H4 (cell line): ENCODE results near the gene LIME1. TPM values are rescaled to one million over a fixed set of nuclear protein-coding genes. Genes with fewer than 3 reads are reported as not detected.
"Not testable (repeated sequence)": the region's sequence is repeated elsewhere in the genome, so short reads cannot be mapped to it uniquely, and the experiment has no call there.

Source experiments
- DNase-seq: peaks from one replicate; pipeline ENCODE4 v3.0.0-alpha.2; 2015; ENCODE audit warnings: low spot score
- total RNA-seq: library from RNA; depleted of rRNA; stranded (reverse); fragments of >200 nt; shearing (Covaris generic); gene quantifications from 2 replicates; pipeline ENCODE4 v1.2.3, GENCODE V29; 2014

The LIME1 gene
- total RNA-seq, 1 experiment from 2014 or later = 0.68 TPM

DNA sequence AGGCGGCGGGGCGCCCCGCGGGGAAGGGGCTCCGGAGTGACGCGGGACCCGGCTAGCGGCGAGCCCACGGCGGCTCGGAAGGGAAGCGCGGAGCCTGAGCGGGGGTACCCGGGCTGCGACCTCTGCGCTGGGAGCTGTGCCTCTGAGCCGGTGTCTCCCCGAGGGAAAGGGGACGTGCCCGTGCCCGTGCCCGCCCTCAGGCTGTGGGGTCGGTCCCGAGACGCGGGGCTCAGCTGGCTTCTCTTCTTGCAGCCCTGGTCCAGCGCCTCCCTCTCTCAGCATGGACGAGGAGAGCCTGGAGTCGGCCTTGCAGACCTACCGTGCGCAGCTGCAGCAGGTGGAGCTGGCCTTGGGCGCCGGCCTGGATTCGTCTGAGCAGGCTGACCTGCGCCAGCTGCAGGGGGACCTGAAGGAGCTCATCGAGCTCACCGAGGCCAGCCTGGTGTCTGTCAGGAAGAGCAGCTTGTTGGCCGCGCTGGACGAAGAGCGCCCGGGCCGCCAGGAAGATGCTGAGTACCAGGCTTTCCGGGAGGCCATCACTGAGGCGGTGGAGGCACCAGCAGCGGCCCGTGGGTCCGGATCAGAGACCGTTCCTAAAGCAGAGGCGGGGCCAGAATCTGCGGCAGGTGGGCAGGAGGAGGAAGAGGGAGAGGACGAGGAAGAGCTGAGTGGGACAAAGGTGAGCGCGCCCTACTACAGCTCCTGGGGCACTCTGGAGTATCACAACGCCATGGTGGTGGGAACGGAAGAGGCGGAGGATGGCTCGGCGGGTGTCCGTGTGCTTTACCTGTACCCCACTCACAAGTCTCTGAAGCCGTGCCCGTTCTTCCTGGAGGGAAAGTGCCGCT is 27.9 kb upstream of the LIME1 start:
- DNase-seq = no peak

DNA sequence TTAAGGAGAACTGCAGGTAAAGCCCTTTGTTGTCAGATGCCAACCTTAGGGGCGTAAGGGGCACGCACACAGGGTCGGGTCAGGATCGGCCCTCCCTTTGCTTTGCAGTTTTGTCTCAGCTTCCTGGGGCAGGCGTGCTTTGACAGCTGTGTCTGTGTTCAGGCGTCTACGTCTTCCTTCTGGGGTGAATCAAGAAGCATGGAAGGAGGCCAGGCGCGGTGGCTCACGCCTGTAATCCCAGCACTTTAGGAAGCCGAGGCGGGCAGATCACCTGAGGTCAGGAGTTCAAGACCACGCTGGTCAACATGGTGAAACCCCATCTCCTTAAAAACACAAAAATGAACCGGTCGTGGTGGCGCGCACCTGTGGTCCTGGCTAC is 27.3 kb upstream of the LIME1 start:
- no peak for DNase-seq

DNA sequence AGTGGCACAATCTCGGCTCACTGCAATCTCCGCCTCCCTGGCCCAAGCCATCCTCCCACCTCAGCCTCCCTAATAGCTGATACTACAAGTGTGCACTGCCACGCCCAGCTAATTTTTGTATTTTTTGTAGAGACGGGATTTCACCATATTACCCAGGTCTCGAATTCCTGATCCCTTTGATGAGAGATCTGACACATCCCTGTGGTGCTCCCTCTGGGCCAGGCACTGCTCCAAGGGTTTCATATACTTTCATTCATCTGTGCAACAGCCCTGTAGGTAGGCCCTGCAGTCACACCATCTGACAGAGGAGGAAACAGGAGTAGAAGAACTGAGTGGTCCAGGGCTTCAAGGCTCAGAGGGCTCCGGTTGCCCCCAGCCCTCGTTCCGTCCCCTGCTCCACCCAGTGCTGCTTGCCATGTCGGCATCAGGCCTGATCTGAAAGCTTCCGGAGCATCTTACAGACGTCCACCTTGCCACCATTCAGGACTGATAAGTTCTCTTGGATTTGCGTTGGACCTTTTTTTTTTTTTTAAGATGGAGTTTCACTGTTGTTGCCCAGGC is 25.3 kb upstream of the LIME1 start:
- DNase-seq = no peak

DNA sequence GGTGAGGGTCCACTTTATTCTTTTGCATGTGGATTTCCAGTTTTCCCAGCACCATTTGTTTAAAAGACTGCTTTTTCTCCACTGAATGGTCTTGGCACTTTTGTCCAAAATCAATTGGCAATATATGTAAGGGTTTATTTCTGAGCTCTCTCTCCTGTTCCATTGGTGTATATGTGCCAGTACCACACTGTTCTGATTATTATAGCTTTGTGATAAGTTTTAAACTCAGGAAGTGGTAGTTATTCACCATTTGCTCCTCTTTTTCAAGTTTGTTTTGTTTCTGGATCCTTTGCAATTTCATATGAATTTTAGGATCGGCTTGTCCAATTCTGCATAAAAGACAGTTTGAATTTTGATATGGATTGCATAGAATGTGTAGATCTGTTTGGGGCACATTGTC is 24.3 kb upstream of the LIME1 start:
- DNase-seq = no peak

DNA sequence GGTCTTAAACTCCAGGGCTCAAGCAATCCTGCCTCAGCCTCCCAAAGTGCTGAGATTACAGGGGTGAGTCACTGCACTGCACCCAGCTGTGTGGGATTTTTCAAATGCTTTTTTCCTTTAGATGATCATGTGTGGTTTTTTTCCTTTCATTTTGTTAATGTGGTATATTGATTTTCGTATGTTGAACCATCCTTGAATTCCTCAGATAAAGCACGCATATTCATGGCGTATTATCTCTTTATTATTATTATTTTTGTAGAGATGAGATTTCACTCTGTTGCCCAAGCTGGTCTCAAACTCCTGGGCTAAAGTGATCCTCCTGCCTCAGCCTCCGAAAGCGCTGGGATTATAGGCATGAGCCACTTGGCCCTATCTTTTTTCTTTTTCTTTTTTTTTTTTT is 21.6 kb upstream of the LIME1 start:
- DNase-seq = no peak

DNA sequence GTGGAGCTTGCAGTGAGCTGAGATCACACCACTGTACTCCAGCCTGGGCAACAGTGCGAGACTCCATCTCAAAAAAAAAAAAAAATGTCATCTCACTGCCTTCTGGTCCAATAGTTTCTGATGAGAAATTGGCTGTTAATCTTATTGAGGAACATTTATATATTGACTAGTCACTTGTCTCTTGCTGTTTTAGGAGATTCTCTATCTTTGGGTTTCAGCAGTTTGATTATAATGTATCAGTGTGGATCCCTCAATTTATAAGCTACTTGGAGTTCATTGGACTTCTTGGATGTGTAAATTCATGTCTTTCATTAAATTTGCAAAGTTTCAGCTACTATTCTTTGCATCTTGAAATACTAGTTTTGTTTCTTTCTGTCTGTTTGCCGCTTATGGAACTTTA is 17.5 kb upstream of the LIME1 start:
- DNase-seq = no peak

DNA sequence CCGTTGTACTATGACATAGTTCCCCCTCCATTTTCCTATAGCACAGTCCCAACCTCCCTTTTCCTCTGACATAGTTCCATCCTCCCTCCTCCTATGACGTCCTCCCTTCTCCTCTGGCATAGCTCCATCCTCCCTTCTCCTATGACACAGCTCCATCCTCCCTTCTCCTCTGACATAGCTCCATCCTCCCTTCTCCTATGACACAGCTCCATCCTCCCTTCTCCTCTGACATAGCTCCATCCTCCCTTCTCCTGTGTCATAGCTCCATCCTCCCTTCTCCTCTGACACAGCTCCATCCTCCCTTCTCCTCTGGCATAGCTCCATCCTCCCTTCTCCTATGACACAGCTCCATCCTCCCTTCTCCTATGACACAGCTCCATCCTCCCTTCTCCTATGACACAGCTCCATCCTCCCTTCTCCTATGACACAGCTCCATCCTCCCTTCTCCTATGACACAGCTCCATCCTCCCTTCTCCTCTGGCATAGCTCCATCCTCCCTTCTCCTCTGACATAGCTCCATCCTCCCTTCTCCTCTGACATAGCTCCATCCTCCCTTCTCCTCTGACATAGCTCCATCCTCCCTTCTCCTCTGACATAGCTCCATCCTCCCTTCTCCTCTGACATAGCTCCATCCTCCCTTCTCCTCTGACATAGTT is 13.4 kb upstream of the LIME1 start:
- DNase-seq = not testable (repeated sequence)

DNA sequence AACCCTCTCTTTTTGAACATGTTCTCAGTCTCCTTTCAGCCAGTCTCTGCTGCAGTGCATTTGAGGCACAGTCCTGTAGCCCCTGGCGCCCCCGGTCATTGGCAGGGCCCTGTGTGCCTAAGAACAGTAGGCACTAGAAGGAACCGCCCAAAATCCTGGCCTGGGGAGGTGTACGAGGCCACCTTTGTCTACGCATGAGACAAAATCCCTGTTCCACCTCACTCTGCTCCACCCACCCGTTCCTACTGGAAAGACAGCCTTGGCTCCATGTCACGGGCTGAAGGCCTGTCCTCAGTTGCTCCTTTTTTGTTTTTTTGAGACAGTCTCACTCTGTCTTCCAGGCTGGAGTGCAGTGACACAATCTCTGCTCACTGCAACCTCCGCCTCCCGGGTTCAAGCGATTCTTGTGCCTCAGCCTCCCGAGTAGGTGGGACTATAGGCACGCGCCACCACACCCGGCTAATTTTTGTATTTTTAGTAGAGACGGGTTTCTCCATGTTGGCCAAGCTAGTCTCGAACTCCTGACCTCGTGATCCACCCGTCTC is 6.2 kb upstream of the LIME1 start:
- not testable (repeated sequence) for DNase-seq

DNA sequence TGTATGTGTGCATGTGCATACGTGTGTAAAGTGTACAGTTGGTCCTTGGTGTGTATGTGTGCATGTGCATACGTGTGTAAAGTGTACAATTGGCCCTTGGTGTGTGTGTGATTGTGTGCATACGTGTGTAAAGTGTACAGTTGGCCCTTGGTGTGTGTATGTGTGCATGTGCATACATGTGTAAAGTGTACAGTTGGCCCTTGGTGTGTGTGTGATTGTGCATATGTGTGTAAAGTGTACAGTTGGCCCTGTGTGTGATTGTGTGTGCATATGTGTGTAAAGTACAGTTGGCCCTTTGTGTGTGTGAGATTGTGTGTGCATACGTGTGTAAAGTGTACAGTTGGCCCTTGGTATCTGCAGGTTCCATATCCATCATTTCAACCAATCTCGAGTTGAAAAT is 5.1 kb upstream of the LIME1 start:
- no peak for DNase-seq

DNA sequence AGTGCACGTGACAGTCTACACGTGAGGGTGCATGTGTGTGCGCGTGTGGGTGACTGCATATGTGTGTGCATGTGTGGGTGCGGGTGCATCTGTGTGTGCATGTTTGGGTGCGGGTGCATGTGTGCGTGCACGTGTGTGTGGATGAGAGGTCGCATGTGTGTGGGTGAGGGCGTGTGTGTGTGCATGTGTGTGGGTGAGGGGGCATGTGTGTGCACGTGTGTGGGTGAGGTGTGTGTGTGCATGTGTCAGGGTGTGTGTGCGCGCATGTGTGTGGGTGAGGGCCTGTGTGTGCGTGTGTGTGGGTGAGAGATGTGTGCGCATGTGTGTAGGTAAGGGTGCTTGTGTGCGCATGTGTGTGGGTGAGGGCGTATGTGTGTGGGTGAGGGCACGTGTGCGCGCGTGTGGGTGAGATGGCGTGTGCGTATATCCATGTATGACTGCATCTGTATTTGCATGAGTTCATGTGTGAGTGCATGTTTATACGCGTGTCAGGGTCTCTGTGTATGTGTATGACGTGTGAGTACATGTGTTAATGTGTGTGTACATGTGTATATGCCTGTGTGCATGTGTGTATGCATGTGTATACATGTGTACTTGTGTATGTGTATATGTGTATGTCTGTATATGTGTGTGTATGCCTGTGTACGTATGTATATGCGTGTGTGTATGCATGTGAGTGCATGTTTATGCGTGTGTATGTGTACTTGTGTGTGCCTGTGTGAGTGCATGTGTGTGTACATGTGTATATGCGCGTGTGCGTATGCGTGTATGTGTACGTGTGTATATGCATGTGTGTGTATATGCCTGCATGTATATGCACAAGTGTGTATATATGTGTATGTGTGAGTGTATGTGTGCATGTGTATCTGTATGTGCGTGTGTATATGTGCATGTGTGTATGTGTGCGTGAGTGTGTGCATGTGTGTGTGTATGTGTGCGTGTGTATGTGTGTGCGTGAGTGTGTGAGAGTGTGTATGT is 4.1 kb upstream of the LIME1 start:
- no peak for DNase-seq

DNA sequence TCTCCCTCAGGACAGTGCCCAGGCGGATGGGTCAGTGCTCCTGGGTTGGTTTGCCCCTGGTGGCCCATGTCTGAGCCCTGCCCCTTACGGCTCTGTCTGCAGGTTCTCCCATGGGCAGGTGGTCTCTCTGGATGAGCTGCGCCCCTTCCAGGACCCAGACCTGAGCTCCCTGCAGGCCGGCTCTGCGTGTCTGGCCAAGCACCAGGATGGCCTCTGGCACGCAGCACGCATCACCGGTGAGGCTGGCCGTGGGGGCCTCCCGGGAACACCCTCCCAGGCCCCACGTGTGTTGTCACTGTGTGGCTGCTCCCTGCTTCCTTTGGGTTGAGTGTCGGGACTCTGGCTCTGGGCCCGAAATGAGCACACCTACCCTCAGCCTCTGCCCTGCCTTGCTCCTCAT is 3.3 kb upstream of the LIME1 start:
- no peak for DNase-seq

DNA sequence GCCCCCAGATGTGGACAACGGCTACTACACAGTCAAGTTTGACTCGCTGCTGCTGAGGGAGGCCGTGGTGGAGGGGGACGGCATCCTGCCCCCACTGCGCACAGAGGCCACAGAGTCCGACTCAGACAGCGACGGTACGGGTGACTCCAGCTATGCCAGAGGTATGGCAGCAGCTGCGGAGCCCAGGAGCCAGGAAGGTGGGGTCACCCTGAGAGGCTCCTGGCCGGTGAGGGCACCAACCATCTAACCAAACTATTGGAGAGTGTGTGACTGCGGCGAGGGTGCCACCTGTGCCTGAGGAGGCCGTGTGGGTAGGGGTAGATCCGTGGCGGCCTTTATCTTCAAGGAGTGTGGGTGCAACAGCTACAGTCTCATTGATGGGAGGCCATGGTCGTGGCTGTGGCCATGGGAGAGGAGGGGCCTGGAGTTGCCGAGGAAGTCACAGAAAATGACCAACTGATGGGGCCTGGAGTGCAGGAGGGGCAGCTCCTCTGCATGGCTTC is 2.8 kb upstream of the LIME1 start:
- no peak for DNase-seq

DNA sequence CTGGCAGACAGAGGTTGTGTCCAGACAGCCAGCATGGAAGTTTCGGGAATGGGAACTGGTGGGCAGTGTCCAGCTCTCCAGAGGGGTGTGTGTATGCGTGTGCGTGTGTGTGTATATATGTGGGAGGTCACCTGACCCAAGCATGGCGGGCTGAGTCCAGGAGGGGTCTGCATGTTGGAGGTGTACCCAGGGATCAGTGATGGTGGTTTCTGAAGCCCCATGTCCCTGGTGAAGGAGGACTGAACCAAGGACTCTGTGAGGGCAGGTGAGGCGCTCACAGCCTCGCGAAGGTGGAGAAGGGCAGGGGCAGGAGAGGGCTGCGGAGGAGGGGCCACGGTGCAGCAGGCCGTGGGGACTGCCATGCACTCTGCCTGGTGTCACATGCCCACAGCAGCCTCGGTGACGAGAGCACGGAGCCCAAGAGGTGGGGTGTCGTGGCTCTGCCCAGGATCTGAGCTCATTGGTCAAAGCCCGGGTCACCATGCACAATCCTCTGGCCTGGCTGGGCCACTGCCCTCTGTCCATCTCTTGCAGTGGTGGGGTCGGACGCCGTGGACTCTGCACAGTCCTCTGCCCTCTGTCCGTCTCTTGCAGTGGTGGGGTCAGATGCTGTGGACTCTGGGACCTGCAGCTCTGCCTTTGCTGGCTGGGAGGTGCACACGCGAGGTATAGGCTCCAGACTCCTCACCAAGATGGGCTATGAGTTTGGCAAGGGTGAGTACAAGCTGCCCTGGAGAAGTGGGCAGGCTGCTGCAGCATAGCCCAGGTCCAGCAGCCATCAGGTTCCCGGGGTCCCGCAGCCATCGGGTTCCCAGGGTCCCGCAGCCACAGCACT is 2.1 kb upstream of the LIME1 start:
- no peak for DNase-seq

DNA sequence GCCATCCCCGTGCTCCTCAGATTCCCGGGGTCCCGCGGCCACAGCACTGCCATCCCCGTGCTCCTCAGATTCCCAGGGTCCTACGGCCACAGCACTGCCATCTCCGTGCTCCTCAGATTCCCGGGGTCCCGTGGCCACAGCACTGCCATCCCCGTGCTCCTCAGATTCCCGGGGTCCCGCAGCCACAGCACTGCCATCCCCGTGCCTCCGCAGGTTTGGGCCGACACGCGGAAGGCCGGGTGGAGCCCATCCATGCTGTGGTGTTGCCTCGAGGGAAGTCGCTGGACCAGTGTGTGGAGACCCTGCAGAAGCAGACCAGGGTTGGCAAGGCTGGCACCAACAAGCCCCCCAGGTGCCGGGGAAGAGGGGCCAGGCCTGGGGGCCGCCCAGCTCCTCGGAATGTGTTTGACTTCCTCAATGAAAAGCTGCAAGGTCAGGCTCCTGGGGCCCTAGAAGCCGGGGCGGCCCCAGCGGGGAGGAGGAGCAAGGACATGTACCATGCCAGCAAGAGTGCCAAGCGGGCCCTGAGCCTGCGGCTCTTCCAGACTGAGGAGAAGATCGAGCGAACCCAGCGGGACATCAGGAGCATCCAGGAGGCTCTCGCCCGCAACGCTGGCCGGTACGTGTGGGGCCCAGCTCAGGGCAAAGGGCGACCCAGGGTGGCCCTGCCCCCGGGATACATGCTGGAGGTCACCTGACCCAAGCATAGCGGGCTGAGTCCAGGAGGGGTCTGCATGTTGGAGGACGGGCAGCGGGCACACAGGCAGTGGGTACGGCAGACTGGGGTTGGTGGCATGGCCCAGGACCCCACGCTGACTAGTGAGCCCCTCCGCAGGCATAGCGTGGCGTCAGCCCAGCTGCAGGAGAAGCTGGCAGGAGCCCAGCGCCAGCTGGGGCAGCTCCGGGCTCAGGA is 1.3 kb upstream of the LIME1 start:
- no peak for DNase-seq

DNA sequence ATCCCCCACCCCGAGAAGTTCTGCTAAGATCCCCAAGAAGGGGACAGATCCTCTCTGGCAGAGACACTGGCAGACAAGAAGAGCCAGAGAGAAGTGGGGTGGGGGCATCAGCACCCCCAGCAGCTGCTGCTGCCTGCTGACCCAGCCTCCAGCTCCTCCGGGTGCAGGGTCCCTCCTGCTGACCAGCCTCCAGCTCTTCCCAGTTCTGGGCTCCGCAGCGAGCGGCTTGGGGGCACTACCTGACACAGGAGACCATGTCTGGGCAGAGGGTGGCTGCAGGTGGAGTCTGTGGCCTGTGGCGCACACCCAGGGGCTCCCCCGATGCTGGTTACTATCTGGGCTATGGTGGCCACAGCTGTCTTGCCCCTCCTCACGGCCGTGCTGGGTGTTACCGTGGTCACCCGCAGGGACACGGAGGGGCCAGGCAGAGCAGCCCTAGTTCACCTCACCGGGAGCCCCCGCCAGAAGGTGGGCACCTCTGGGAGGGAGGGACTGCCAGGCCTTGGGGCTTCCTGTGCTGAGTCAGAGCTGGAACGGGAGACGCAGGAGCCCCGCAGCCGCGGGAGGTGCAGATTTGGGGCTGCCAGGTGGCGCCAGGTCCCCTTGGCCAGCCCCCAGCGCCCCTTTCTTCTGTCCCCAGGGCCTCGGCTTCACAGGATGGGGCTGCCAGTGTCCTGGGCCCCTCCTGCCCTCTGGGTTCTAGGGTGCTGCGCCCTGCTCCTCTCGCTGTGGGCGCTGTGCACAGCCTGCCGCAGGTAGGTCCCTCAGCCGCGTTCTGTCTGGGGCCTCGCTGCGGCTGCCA is 630 bp downstream of the LIME1 start:
- no peak for DNase-seq

DNA sequence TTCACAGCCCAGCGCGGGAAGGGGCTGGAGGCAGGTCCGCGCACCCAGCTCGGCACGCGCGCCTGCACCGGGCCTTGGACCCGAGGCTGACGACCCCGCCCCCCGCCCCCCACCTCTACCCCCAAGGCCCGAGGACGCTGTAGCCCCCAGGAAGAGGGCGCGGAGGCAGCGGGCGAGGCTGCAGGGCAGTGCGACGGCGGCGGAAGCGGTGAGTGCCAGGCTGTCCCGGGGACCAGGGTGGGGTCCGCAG is 1.2 kb downstream of the LIME1 start:
- DNase-seq = no peak

DNA sequence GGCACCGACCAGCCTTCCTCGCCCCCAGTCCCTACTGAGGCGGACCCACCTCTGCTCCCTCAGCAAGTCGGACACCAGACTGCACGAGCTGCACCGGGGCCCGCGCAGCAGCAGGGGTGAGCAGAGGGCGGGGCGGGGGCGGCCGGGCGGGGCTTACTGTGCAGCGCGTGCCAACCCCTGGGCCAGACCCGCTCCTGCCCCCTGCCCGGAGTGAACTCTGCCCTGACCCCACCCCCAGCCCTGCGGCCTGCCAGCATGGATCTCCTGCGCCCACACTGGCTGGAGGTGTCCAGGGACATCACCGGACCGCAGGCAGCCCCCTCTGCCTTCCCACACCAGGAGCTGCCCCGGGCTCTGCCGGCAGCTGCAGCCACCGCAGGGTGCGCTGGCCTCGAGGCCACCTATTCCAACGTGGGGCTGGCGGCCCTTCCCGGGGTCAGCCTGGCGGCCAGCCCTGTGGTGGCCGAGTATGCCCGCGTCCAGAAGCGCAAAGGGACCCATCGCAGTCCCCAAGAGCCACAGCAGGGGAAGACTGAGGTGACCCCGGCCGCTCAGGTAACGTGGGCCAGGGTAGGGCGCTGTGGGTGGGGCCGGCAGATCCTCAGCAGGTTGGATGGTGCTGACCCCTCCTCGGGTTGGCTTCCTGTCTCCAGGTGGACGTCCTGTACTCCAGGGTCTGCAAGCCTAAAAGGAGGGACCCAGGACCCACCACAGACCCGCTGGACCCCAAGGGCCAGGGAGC is 1.7 kb downstream of the LIME1 start:
- no peak for DNase-seq

DNA sequence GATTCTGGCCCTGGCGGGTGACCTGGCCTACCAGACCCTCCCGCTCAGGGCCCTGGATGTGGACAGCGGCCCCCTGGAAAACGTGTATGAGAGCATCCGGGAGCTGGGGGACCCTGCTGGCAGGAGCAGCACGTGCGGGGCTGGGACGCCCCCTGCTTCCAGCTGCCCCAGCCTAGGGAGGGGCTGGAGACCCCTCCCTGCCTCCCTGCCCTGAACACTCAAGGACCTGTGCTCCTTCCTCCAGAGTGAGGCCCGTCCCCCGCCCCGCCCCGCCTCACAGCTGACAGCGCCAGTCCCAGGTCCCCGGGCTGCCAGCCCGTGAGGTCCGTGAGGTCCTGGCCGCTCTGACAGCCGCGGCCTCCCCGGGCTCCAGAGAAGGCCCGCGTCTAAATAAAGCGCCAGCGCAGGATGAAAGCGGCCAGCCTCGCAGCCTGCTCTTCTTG is 2.2 kb downstream of the LIME1 start:
- DNase-seq = no peak
